Lung microvascular endothelial cell (primary cell): ENCODE results near the gene DGKI. TPM values are rescaled to one million over a fixed set of nuclear protein-coding genes. Genes with fewer than 3 reads are reported as not detected.
"Not testable (repeated sequence)": the region's sequence is repeated elsewhere in the genome, so short reads cannot be mapped to it uniquely, and the experiment has no call there.

Experiments used
- DNase-seq, 2 donors: peaks; one replicate each; pipeline versions ENCODE4 v3.0.0 to v3.0.0-alpha.2; 2010; ENCODE audit warnings: low read depth in 2 of 2
- total RNA-seq: library from RNA; depleted of rRNA; stranded (reverse); fragments of >200 nt; gene quantifications from 2 replicates; pipeline ENCODE4 v1.2.1, GENCODE V29; 2014

The DGKI gene
- total RNA-seq, 1 donor from 2014 or later: 2.6 TPM

DNA sequence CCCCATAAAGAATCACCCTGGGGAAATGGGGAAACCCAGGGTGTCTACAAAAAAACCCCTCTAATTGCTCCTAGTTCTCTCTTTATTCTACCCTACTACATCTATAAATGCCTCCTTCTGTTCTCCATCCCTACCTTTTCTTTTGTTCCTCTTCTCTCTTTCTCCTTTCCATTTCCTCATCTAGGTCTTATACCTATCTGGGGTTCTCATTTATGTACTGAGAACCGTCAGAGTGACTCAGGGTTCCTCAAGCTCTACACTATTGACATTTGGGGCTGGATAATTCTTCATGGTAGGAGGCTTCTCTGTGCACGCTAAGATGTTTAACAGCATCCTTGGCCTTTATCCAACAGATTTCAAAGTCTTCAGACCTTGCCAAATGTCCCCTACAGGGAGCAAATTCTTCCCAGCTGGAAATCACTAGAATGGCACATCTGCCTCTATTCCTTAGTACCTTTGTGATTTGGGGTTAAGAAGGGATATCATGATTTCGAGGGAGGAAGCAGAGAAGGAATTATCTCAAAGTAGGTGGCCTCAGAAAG, 365.9 kb downstream of the DGKI start:
- no peak for DNase-seq

DNA sequence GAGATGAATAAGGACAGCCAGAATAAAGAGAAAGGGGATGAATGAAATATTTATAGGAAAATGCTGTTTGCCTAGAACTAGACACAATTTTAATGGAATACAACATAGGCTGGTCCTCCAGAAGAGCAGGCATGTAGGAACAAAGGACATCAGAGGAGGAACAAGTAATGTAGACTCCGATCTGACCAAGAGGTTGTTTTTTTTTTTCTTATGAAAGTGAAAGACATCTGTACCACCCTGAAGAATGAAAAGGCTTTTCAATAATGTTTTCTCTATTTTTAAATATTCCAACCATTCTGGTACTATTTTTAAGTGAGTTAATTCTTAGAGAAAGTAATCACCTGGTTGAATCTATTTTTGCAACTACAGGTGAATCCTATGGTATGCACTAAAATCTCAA, 366.4 kb downstream of the DGKI start:
- no peak for DNase-seq

DNA sequence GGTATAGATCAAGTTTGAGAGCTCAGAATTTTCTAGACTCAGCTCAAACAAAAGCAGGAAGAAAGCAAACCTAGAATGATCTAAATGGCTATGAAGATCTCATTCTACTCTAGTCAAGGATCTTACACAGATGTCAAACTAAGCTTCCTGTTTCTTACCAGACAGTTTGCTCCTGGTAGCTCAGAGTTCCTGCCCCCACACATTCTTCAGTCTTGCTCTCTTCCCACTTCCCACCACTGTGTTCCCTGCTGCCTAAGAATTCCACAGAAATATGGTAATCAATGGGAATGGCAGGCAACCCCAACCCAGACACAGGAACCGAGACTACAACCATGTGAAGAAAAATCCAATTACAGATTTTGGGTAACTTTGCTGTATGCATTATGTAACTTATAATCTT, 369.8 kb downstream of the DGKI start:
- DNase-seq: peak in 1 of 2 donors; percentile 25

DNA sequence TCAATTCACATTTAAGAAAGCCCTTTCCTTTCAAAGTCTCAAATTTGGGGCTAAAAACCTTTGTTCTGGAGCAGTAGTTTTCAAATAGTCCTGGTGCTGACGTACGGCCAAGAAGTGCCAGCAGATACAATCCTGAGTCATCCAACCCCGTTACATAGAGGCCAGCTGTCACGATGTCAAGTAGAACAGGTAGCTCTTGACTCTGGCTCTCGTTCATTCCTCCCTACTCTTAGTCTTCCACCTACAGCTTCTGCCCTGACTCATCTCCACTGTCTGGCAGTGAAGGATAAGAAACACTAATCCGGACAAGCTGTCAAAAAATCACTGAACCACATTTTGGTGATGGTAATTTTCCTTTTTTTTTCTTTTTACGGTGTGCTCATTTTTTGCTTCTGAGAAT, 370.8 kb downstream of the DGKI start:
- DNase-seq: no peak

DNA sequence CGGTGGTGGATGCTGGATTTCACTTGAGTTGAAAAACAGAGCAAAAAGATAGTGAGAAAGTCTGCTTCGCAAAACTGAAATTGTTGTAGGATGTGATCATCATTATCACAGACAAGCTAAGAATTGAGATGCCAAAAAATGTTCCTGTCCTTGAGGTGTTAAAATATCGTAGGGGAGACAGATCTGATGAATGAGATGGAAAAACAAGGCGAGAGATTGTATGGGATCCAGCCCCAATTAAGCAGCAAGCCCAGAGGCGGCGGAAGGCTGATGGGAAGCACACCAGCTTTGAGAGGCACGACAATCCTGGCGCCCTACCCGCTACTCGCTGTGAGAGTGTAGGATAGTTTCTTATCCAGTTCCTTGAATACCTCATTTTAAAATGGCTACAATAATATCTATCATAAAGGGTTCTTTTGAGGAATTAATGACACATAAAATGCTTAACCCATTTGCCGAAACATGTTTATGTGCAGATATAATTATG, 372.2 kb downstream of the DGKI start:
- no peak for DNase-seq

DNA sequence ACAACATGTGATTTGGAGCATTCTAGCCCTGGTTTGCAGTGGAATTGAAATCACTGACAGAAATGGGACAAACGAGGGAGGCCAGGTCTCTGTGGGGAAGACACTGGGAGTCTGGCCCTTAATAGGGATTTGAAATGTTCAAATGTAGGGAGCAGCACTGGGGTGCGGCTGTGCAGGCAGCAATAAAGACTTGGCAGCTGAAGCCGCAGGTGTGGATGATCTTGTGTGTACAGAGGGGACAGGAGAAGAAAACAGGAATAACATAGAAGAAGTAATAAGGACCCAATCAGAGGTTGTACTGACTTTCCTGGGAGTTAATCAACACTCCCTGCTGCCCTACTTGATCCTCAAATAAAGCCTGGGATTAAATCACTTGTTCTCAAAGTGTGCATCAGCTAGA, 375.6 kb downstream of the DGKI start:
- DNase-seq: no peak

DNA sequence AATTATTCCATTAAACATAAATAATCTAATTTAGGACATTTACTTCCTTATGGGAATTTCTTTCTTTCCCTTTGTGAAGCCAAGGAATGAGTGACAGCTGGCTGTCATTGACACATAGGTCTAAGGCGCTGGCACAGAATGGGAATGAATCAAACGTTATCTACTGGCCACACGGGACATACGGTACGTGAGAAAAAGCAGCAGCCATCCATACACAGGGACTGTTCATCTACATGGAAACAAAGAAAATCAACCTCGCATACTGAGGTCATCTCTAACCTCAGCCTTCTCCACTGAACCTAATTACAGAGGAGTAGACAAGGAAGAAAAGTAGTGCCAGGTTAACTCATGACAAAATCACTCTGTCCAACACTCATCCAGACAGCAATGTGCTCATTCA, 376.9 kb downstream of the DGKI start:
- peak in 1 of 2 donors; percentile 20 for DNase-seq

DNA sequence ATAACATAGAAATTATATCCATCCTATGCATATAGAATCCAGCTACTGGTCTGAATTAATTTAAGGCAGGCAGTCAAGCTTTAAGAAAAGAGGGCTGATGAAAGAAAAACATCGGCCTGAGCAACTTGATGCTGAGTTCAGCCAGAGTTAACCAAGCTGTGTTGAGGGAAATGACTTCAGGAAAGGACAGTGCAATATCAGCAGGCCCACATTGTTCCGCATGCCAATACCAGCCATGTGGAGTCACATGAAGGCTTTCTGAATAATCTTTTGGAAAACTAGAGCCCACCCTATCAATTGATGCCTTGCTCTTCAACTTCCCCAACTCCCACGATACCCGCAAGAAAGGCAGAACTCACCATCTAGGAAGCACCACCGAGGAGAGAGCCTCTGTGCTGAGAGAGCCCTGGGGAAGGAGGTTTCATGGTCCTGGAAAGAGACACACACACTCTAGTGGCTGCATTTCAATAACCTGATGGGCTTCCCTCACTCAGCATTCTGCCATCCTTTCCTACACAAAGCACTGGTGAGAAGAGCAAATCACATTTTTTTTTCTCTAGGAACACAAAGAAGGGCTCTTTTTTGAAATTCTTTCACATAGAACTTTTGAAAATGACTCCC, 377.5 kb downstream of the DGKI start:
- DNase-seq: peak; percentile 61 to 94

DNA sequence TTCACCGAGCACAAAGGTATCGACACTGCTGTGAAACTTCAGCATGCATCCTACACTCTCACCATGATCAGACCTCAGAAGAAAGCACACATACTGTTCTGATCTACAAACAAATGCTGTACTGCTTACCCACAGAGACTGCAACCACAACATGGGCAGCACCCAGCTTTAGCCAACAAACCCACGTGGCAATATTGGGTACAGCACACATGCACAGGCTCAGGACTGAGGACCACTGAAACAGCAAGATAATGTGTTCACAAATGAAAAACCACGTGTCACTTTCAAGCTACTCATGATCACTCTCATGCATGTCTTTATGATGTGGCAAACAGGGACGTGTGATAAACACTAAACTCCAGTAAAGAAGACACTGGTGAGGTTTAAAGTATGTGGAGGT, 383.9 kb downstream of the DGKI start:
- DNase-seq: no peak

DNA sequence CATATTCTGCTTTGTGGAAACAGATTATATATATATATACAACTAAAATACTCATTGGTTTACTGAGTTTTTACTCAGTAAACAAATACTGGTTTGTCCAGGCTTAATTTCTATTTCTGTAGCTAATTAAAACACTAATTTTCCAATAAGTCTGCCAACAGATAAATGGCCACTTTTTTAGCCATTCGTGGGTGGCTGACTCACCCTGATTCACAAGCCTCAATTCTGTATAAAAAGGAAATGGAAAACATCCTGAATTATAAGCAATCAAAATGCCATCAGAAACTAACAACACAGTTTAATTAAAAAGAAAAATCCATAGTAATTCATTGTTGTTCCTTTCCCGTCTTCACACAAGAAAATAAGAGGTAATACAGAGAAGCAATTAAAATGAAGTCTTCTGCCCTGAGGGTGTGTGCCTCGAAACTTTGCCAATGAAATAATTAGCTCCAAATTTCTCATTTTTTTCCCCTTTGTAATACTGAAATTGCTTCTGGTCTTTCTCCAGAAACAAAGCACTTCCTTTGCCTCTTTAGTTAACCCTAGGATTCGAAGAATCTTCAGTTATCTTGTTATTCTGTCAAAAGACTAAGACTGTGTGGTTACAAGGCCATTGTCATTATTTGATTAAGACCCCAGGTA, 384.6 kb downstream of the DGKI start:
- DNase-seq: peak; percentile 49 to 53

DNA sequence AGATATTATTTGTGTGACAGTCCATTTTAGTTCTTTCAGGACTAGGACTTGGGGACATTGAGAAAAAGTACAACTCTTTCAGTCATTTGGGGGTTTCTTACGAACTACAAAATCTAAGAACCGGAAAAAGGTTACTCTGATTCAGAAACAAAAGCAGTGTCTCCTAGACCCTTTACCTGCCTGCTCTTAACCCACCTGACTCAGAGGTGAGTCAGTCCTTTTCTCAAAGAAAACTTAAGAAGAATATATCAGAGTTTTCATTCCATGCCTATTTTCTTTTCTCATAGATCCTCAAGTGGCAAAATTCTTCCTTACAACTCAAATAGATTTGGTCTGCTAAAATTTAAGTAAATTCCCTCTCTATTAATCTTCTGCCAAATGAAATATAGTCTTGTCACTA, 388.4 kb downstream of the DGKI start:
- no peak for DNase-seq

DNA sequence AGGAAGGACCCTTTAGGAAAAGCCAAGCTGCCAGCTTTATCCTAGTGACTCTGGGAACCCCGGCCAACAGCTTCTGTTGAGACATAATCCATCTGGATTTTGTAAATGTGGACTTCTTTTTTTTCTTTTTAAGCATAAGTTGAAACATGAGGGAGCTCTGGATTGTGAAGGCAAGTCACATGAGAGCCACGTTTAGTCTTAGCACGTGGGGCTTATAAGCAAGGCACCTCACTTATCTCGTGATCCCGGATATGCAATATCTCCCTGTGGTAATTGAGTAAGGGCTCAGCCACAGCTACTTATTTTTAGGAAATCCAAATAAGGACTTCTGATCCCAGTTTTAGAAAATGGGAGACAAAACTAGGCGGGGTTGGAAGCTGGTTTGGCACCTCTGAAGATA, 392.0 kb downstream of the DGKI start:
- DNase-seq: peak in 1 of 2 donors; percentile 15

DNA sequence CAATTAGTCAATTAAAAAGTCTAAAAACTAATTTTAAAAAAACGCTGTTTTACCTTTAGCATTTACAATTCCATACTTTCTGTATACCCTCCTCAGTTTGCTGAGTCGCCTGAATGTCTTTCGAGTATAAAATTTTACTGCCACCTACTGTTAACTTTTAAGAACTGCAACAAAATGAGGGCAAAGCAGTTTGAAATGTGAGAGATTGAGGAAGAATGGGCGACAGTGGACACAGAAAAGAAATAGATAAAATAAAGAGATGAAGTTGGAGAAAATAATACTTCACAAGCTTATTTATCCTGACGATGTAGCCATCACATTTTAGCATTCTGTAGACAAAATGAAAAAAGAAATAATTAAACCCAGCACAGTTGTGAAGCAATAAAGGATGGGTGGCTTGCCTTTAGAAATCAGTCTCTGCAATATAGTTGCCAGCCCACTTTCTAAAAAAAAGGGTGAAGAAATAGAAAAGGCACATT, 392.5 kb downstream of the DGKI start:
- peak; percentile 45 to 55 for DNase-seq

DNA sequence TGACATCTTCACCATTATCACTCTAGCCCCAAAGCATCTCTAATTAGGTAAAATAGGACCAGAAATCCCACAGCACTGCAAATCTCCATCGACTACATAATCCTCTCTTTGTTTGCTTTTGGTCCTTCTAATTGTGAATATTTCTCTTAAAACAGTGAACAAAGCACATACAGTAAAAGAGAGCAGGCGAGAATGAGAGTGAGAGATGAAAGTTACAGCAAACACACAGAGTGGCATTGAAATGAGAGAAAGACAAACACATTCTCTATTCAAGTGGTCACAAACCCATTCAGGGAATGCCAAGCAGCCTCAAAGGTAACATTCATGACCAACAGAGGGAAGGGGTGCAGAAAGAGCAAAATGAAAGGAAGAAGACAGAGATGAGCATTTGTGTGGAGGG, 393.4 kb downstream of the DGKI start:
- DNase-seq: no peak

DNA sequence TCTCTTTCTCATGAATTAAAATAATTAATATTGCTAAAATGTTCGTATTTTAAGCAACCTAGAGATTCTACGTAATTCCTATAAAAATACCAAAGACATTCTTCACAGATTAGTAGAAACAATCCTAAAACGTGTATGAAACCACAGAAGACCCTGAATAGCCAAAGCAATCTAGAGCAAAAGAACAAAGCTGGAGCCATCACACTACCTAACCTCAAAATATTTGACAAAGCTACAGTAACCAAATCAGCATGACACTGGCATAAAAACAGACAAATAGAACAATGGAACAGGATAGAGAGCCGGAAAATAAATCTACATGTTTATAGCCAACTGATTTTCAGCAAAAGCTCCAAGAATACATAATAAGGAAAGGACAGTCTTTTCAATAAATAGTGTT, 397.8 kb downstream of the DGKI start:
- no peak for DNase-seq

DNA sequence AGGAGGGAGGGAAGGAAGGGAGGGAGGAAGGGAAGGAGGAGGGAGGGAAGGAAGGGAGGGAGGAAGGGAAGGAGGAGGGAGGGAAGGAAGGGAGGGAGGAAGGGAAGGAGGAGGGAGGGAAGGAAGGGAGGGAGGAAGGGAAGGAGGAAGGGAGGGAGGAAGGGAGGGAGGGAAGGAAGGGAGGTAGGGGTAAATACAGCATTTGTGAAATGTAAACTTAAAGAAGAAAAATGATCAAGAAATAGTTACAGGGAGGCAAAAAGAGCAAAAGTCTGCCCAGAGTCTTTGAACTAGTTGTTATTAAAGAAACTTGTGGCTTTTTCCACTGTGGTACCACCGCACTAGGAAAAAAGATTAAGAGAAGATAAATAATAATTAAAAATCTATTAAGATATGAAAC, 398.2 kb downstream of the DGKI start:
- not testable (repeated sequence) for DNase-seq

DNA sequence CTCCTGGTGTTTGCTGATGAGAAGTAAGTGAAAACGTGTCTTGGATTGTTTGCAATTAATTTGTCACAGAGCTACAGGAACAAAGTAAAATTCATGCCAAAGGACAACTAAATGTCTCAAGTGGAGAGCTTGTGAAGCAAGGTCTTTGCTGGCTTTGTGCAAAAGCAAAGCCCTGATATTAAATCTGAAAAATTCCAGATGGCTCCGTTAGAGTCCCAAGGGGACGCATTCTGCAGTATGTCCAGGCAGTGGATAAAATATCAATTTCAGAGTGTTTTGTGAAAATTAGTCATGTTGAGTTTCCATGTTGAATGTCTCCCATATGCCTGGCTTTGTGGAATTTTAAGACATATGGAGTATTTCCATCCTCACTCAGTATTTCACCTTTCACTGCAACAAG, 400.7 kb downstream of the DGKI start:
- DNase-seq: no peak

DNA sequence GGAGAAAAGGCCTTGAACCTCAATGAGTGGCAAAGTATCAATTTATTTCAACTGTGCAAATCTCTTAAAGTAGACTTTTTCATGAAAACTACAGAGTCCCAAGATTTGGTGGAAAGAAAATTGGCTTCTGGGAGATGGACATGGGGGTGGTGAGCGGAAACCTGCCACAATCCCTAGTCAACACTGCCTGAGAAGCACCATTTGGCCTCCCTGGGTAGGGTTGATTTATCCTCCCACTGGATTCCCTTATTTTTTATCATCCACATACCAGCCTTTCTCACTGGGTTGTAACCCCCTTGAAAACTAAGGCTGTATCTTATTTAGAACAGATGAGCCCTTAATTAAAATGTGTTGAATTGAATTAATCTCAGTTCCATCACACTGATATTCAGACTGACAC, 401.5 kb downstream of the DGKI start:
- no peak for DNase-seq

DNA sequence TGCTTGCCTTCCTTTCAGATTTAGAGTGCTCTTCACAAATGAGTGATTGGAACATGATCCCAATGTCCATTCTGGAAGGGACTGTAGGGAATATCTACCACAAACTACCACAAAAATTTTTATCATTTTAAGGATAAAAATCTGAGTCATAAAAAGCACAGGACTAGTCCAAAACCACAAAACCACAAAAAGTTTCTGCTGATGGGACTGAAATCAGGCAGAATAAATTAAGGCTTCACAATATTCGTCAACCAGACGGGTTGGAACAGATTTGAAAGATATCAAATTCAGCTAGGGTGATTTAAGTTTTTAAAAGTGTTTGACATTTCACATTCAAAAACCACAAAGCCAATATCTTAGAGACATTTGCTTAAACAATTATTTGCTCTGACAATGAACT, 403.2 kb downstream of the DGKI start:
- DNase-seq: no peak

DNA sequence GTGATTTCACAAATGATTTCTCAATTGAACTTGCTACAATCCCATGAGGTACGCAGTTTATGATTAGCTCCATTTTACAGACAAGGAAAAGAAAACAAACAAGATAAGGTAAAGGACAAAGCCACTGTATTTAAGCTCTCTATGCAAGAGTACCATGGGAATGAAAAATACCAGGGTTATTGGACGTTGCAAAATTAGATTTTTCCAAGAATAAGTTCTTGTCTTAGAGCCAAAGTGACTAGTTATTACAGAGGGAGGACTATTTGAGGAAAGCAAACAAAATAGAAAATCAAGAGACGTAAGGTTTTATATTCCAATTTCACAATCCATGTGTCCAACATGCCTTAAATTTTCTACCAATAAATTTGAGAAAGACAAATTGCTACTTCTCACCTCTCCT, 405.3 kb downstream of the DGKI start:
- DNase-seq: no peak

DNA sequence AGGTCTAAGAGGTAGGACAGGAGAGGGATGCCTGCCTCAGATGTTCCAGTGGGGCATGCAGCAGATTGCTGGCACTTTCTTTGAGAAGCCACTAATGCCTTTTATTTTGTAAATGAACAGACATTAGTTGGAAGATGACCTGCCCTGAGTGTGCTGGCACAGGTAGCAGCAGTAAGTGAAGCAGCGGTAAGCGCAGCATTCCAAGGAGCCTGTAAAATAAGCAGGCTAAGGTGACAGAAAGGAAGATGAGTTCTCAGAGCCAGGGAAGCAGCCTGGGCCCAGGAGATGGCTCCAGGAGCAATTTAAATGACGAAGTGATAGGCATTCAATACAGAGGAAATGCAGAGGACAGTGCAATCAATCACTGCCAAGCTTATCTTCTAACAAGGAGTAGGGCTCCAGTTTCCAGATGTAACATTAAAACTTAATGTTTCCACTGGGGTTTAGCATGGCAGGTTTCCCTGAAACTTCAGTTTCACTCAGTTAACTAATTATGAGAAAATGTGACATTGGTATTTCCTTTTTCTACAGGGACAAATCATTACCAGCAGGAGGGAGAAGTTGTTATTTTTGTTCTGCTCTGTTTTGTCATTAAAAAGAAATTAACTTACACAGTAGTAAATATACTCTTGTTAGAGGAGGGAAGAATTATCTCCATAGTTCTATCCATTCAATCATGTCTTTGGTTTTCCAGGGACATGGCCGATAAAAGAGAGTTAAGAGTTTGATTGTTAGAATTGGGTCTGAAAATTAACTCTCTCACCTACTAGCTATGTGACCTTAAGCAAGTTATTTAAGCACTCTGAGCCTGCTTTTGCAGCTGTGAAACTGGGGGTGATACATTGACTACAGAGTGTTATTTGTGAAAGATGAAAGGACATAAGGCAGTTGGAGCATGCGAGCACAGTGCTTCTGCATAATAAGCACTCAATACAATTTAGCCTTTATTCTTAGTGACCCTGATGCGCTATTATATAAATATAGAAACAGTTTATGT, 406.6 kb downstream of the DGKI start:
- no peak for DNase-seq

DNA sequence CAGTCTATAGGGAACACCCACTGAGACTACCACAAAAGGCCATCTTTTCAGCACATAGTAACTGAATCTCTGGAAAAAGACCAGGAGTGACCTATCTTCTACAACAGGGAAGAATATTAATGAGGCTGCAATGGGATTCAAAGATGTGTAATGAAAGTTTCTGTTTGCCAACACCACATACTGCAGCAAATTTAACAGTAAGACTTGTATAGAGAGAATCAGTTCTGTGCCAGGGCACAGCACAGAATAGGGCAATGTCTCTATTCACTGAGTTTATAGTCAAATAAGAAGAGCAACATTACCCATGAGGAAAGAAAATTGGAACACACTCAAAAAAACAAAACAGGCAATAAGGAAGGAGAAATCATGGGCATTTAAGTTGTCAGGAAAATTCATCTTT, 411.8 kb downstream of the DGKI start:
- DNase-seq: no peak
